Nephron (organoid): ENCODE data around the gene KRCC1.
"Not testable (repeated sequence)": the region's sequence is repeated elsewhere in the genome, so short reads cannot be mapped to it uniquely, and the experiment has no call there.

Experiments used
- H3K27ac Mint-ChIP-seq, 3 experiments: 2 replicates each; pipeline ENCODE4 v1.8.0; 2020; ENCODE audit warnings: mixed read lengths in 3 of 3, mild to moderate bottlenecking in 2 of 3, moderate library complexity in 1 of 3
- H3K27me3 Mint-ChIP-seq: 2 replicates; pipeline ENCODE4 v1.8.0; 2021; ENCODE audit warnings: low read depth, mild to moderate bottlenecking, moderate library complexity, mixed read lengths
- H3K36me3 Mint-ChIP-seq: 2 replicates; pipeline ENCODE4 v1.8.0; 2020; ENCODE audit warnings: low read depth, mixed read lengths
- H3K4me1 Mint-ChIP-seq: 2 replicates; pipeline ENCODE4 v1.8.0; 2020; ENCODE audit warnings: mixed read lengths
- H3K4me3 Mint-ChIP-seq, 3 experiments: 2 replicates each; pipeline ENCODE4 v1.8.0; 2020; ENCODE audit warnings: mild to moderate bottlenecking in 3 of 3, mixed read lengths in 3 of 3, moderate library complexity in 2 of 3
- H3K9me3 Mint-ChIP-seq: 2 replicates; pipeline ENCODE4 v1.8.0; 2020; ENCODE audit warnings: mixed read lengths
- CTCF ChIP-seq, 3 experiments: fragments of 200-600 bp; sonication (generic); IDR thresholded peaks; one replicate each; pipeline ENCODE4 v1.5.0; 2021; ENCODE audit warnings: antibody characterized with exemption in 3 of 3; ENCODE audit not compliant: unreplicated experiment in 3 of 3

The KRCC1 gene

GRCh38 chr2:88049622-88050021 is 6.0 kb downstream of the KRCC1 start:
- no peak for TF ChIP-seq CTCF (IDR thresholded peaks at IDR 0.05; ENCODE audit: unreplicated experiment in 3 of 3)
- H3K27me3 Mint-ChIP-seq, result no peaks in the 10 kb centered on the region
- H3K4me3 Mint-ChIP-seq, result no peak overlapping the region
- H3K9me3 Mint-ChIP-seq, result no peaks in the 10 kb centered on the region
- peaks cover 39% of the 10 kb centered on the region for H3K4me1 Mint-ChIP-seq
- peak overlapping the region; percentile 24 to 78 (median 66) for H3K27ac Mint-ChIP-seq
- H3K36me3 Mint-ChIP-seq, result peaks cover 45% of the 10 kb centered on the region

GRCh38 chr2:88048541-88048940 is 7.0 kb downstream of the KRCC1 start:
- Mint-ChIP-seq H3K4me3 (no peak overlapping the region), H3K27me3 (no peaks in the 10 kb centered on the region), H3K27ac (peak overlapping the region in 2 of 3 experiments; percentile 24 to 27), H3K4me1 (peaks cover 28% of the 10 kb centered on the region), H3K9me3 (no peaks in the 10 kb centered on the region), H3K36me3 (peaks cover 45% of the 10 kb centered on the region)
- TF ChIP-seq CTCF (IDR thresholded peaks at IDR 0.05; ENCODE audit: unreplicated experiment in 3 of 3), result no peak

- H3K4me3 Mint-ChIP-seq, H3K27me3 Mint-ChIP-seq, H3K9me3 Mint-ChIP-seq: not testable (repeated sequence)
- peak overlapping the region in 1 of 3 experiments; percentile 30 for H3K27ac Mint-ChIP-seq
- peaks cover 27% of the 10 kb centered on the region for H3K4me1 Mint-ChIP-seq
- H3K36me3 Mint-ChIP-seq, result peaks cover 39% of the 10 kb centered on the region
These were observed 10.0 kb downstream of the KRCC1 start for GRCh38 chr2:88045561-88045960.

- Mint-ChIP-seq H3K27me3 (no peaks in the 10 kb centered on the region), H3K36me3 (peaks cover 29% of the 10 kb centered on the region), H3K4me1 (peaks cover 10% of the 10 kb centered on the region), H3K9me3 (no peaks in the 10 kb centered on the region), H3K4me3 (no peak overlapping the region), H3K27ac (no peak overlapping the region)
- no peak for TF ChIP-seq CTCF (IDR thresholded peaks at IDR 0.05; ENCODE audit: unreplicated experiment in 3 of 3)
These were observed 13.1 kb downstream of the KRCC1 start for GRCh38 chr2:88042476-88042875.

GRCh38 chr2:88038263-88039105 is 17.1 kb downstream of the KRCC1 start:
- no peaks in the 10 kb centered on the region for H3K27me3 Mint-ChIP-seq
- H3K4me1 Mint-ChIP-seq, result peaks cover 10% of the 10 kb centered on the region
- no peaks in the 10 kb centered on the region for H3K9me3 Mint-ChIP-seq
- H3K4me3 Mint-ChIP-seq, result no peak overlapping the region
- peak overlapping the region in 2 of 3 experiments; percentile 12 to 23 for H3K27ac Mint-ChIP-seq
- H3K36me3 Mint-ChIP-seq, result peaks cover 44% of the 10 kb centered on the region
- no peak for TF ChIP-seq CTCF (IDR thresholded peaks at IDR 0.05; ENCODE audit: unreplicated experiment in 3 of 3)

- H3K4me3 Mint-ChIP-seq, result no peak overlapping the region
- H3K4me1 Mint-ChIP-seq, result peaks cover 7% of the 10 kb centered on the region
- TF ChIP-seq CTCF (IDR thresholded peaks at IDR 0.05; ENCODE audit: unreplicated experiment in 3 of 3), result no peak
- H3K27ac Mint-ChIP-seq, result no peak overlapping the region
- H3K36me3 Mint-ChIP-seq, result peaks cover 49% of the 10 kb centered on the region
- H3K9me3 Mint-ChIP-seq, result no peaks in the 10 kb centered on the region
- no peaks in the 10 kb centered on the region for H3K27me3 Mint-ChIP-seq
These were observed 19.0 kb downstream of the KRCC1 start for GRCh38 chr2:88036606-88037005.
